Natural killer cell (primary cell): ENCODE results near the gene BCR. TPM values are rescaled to one million over a fixed set of nuclear protein-coding genes. Genes with fewer than 3 reads are reported as not detected.

Experiments
- ATAC-seq, 3 donors: fragments of 150-1000 bp in 2 of 3; fragments of 200-7000 bp in 1 of 3; cut with Tn5 transposase; 1 replicate in 1 of 3; 2 replicates in 2 of 3; pipeline ENCODE4 v1.10.0; 2021; ENCODE audit warnings: mild to moderate bottlenecking in 2 of 3, moderate library complexity in 2 of 3
- DNase-seq, 2 donors: peaks; one replicate each; pipeline versions ENCODE4 v3.0.0 to v3.0.0-alpha.2; 2013 to 2021; ENCODE audit warnings: mixed read lengths in 1 of 2
- H3K27ac ChIP-seq: one replicate; pipeline ENCODE4 v1.5.1; 2013; ENCODE audit warnings: mild to moderate bottlenecking, low read length
- H3K27me3 ChIP-seq: one replicate; pipeline ENCODE4 v1.6.1; 2013; ENCODE audit warnings: low read length; ENCODE audit not compliant: control insufficient read depth, insufficient read depth
- H3K36me3 ChIP-seq: one replicate; pipeline ENCODE4 v1.6.1; 2013; ENCODE audit warnings: low read length; ENCODE audit not compliant: control insufficient read depth, insufficient read depth
- H3K4me1 ChIP-seq: one replicate; pipeline ENCODE4 v1.6.1; 2013; ENCODE audit warnings: low read length; ENCODE audit not compliant: control insufficient read depth, insufficient read depth
- H3K4me3 ChIP-seq: one replicate; pipeline ENCODE4 v1.5.1; 2013; ENCODE audit warnings: low read length
- H3K9me3 ChIP-seq: one replicate; pipeline ENCODE4 v1.6.1; 2013; ENCODE audit warnings: low read length; ENCODE audit not compliant: control insufficient read depth, insufficient read depth
- H3K27ac Mint-ChIP-seq, 2 donors: one replicate each; pipeline ENCODE4 v1.8.0; 2022; ENCODE audit warnings: mild to moderate bottlenecking in 2 of 2, mixed read lengths in 2 of 2, moderate library complexity in 1 of 2
- H3K27me3 Mint-ChIP-seq, 2 donors: one replicate each; pipeline ENCODE4 v1.8.0; 2022; ENCODE audit warnings: low read depth in 2 of 2, mixed read lengths in 2 of 2
- H3K36me3 Mint-ChIP-seq: one replicate; pipeline ENCODE4 v1.8.0; 2022; ENCODE audit warnings: mixed read lengths
- H3K4me1 Mint-ChIP-seq, 2 donors: one replicate each; pipeline ENCODE4 v1.8.0; 2022; ENCODE audit warnings: mixed read lengths in 2 of 2
- H3K4me3 Mint-ChIP-seq: one replicate; pipeline ENCODE4 v1.8.0; 2022; ENCODE audit warnings: mild to moderate bottlenecking, moderate library complexity, mixed read lengths
- H3K9me3 Mint-ChIP-seq, 2 donors: one replicate each; pipeline ENCODE4 v1.8.0; 2022; ENCODE audit warnings: mixed read lengths in 2 of 2
- CTCF ChIP-seq: fragments of 200-600 bp; IDR thresholded peaks from one replicate; pipeline ENCODE4 v1.8.0; 2022; ENCODE audit warnings: antibody characterized with exemption
- WGBS: methylation state at CpG from one replicate; pipeline ENCODE4 v1.1.7; 2013; ENCODE audit warnings: missing lambda C conversion rate; ENCODE audit not compliant: insufficient coverage; 5-methylcytosine and 5-hydroxymethylcytosine counted together
- intact Hi-C: fragments of 100-400 bp; cut with micrococcal nuclease; formaldehyde crosslinking; loops from one replicate; pipeline ENCODE4 v1.14.2; 2022
- total RNA-seq, 4 donors: library from RNA; stranded (reverse); fragments of 120-200 nt in 1 of 4; gene quantifications; one replicate each; pipeline versions ENCODE4 v1.2.3 to v1.2.4, GENCODE V29; 2013 to 2022

Gene BCR
- total RNA-seq, 3 donors from 2014 or later (not counting 1 experiment from before 2014, with no cell fraction given), result 166 to 186 (median 167) TPM

- H3K9me3 ChIP-seq, result no peaks in the 10 kb centered on the region
- peaks cover 32 to 56% of the 10 kb centered on the region in 2 donors for H3K4me1 Mint-ChIP-seq
- TF ChIP-seq CTCF, result no peak
- ATAC-seq (no peak), DNase-seq (no peak)
- H3K27me3 ChIP-seq, result no peaks in the 10 kb centered on the region
- WGBS, result 85% methylated on average over 16 of the region's 20 CpGs
- peaks cover 48% of the 10 kb centered on the region for H3K4me1 ChIP-seq
- H3K4me3 Mint-ChIP-seq, result no peak overlapping the region
- H3K27me3 Mint-ChIP-seq, result no peaks in the 10 kb centered on the region
- peak overlapping the region; percentile 32 for H3K27ac ChIP-seq
- peak overlapping the region; percentile 82 to 87 for H3K27ac Mint-ChIP-seq
- intact Hi-C loops, result loop anchor here (5.0 kb wide), 1 partner anchor 60 kb away; no protein-coding TSS in a partner anchor
- no peak overlapping the region for H3K4me3 ChIP-seq
- peaks cover 36% of the 10 kb centered on the region for H3K36me3 ChIP-seq
- H3K36me3 Mint-ChIP-seq, result no peaks in the 10 kb centered on the region
- H3K9me3 Mint-ChIP-seq, result no peaks in the 10 kb centered on the region
These were observed 96.6 kb downstream of the BCR start for GRCh38 chr22:23276656-23277582.

- DNase-seq (no peak), ATAC-seq (no peak)
- Histone ChIP-seq H3K9me3 (no peaks in the 10 kb centered on the region), H3K27ac (peak overlapping the region; percentile 32), H3K36me3 (peaks cover 31% of the 10 kb centered on the region), H3K4me3 (no peak overlapping the region), H3K27me3 (no peaks in the 10 kb centered on the region), H3K4me1 (peaks cover 56% of the 10 kb centered on the region)
- no peaks in the 10 kb centered on the region for H3K36me3 Mint-ChIP-seq
- no peak for TF ChIP-seq CTCF
- intact Hi-C loops, result loop anchor here (5.0 kb wide), 1 partner anchor 60 kb away; no protein-coding TSS in a partner anchor
- H3K27ac Mint-ChIP-seq, result peak overlapping the region; percentile 82 to 87
- H3K4me3 Mint-ChIP-seq, result peak overlapping the region; percentile 53
- H3K9me3 Mint-ChIP-seq, result no peaks in the 10 kb centered on the region
- WGBS, result 96% methylated on average over 15 of the region's 15 CpGs
- no peaks in the 10 kb centered on the region for H3K27me3 Mint-ChIP-seq
- peaks cover 32 to 60% of the 10 kb centered on the region in 2 donors for H3K4me1 Mint-ChIP-seq
These were observed 97.4 kb downstream of the BCR start for GRCh38 chr22:23277583-23278295.

GRCh38 chr22:23278883-23279675 lies 98.8 kb downstream of the BCR start:
- DNase-seq (peak; percentile 45 to 80), ATAC-seq (peak; percentile 74 to 75 (median 75))
- intact Hi-C loops, result loop anchor here (1.0 to 5.0 kb wide), 2 partner anchors 15 to 62 kb away; no protein-coding TSS in a partner anchor
- Histone ChIP-seq H3K9me3 (no peaks in the 10 kb centered on the region), H3K4me1 (peaks cover 60% of the 10 kb centered on the region), H3K27ac (peak overlapping the region; percentile 84), H3K27me3 (no peaks in the 10 kb centered on the region), H3K4me3 (no peak overlapping the region), H3K36me3 (peaks cover 30% of the 10 kb centered on the region)
- Mint-ChIP-seq H3K36me3 (no peaks in the 10 kb centered on the region), H3K27ac (peak overlapping the region; percentile 82 to 87), H3K27me3 (no peaks in the 10 kb centered on the region), H3K9me3 (no peaks in the 10 kb centered on the region), H3K4me1 (peaks cover 32 to 53% of the 10 kb centered on the region in 2 donors), H3K4me3 (peak overlapping the region; percentile 38)
- TF ChIP-seq CTCF, result no peak
- WGBS, result 60% methylated on average over 11 of the region's 11 CpGs
